HepG2 (cell line): ENCODE measurements around the gene MAJIN. TPM values are rescaled to one million over a fixed set of nuclear protein-coding genes. Genes with fewer than 3 reads are reported as not detected.

Experiments used
- GATAD2A ChIP-seq: IDR thresholded peaks from 2 replicates; pipeline ENCODE4 v1.6.1; 2016
- HMGA1 ChIP-seq: sonication (generic); formaldehyde crosslinking; conservative IDR thresholded peaks from 2 replicates; pipeline ENCODE4 v1.4.0; 2020; ENCODE audit warnings: missing genetic modification reagents
- IRF2 ChIP-seq: IDR thresholded peaks from 2 replicates; pipeline ENCODE4 v1.6.1; 2018; ENCODE audit warnings: missing genetic modification reagents, missing compliant biosample characterization
- LCORL ChIP-seq, 2 experiments: fragments of 450-650 bp in 1 of 2; sonication (generic) in 1 of 2; formaldehyde crosslinking in 1 of 2; IDR thresholded peaks; 2 replicates each; pipeline versions ENCODE4 v1.5.0 to v1.6.1; 2017 to 2020; ENCODE audit warnings: antibody characterized with exemption in 1 of 2, missing genetic modification reagents in 1 of 2
- MAFK ChIP-seq, 2 experiments: IDR thresholded peaks in 1 of 2; conservative IDR thresholded peaks in 1 of 2; 2 replicates each; pipeline ENCODE4 v1.6.1; 2011; ENCODE audit warnings: improper control_type of control experiment in 2 of 2, low read length in 2 of 2
- MATR3 ChIP-seq: sonication (generic); formaldehyde crosslinking; IDR thresholded peaks from 2 replicates; pipeline ENCODE4 v1.4.0; 2020; ENCODE audit warnings: missing genetic modification reagents
- PITX1 ChIP-seq: sonication (generic); formaldehyde crosslinking; IDR thresholded peaks from 2 replicates; pipeline ENCODE4 v1.5.1; 2020; ENCODE audit warnings: mild to moderate bottlenecking, missing genetic modification reagents
- RFX3 ChIP-seq: IDR thresholded peaks from 2 replicates; pipeline ENCODE4 v1.6.1; 2016; ENCODE audit warnings: missing biosample characterization, missing genetic modification reagents
- RNF2 ChIP-seq: fragments of 450-650 bp; conservative IDR thresholded peaks from 2 replicates; pipeline ENCODE4 v1.6.1; 2016; ENCODE audit warnings: low read depth
- SNAPC2 ChIP-seq: sonication (generic); formaldehyde crosslinking; IDR thresholded peaks from 2 replicates; pipeline ENCODE4 v1.8.1; 2022; ENCODE audit warnings: mild to moderate bottlenecking, missing genetic modification reagents
- SRSF9 ChIP-seq: fragments of 200-400 bp; formaldehyde crosslinking; IDR thresholded peaks from 2 replicates; pipeline ENCODE4 v1.6.1; 2018; ENCODE audit warnings: borderline replicate concordance, mild to moderate bottlenecking, low read depth, low read length; ENCODE audit not compliant: insufficient read depth, poor library complexity, severe bottlenecking
- ZBTB21 ChIP-seq: sonication (generic); formaldehyde crosslinking; IDR thresholded peaks from 2 replicates; pipeline ENCODE4 v1.4.0; 2020; ENCODE audit warnings: missing genetic modification reagents
- ZMYM4 ChIP-seq: sonication (generic); formaldehyde crosslinking; IDR thresholded peaks from 2 replicates; pipeline ENCODE4 v1.8.1; 2023; ENCODE audit warnings: mild to moderate bottlenecking, missing genetic modification reagents
- ZNF567 ChIP-seq: sonication (generic); formaldehyde crosslinking; IDR thresholded peaks from 2 replicates; pipeline ENCODE4 v1.8.1; 2023; ENCODE audit warnings: mild to moderate bottlenecking, missing genetic modification reagents, borderline replicate concordance
- ZNF687 ChIP-seq: sonication (generic); formaldehyde crosslinking; IDR thresholded peaks from 2 replicates; pipeline ENCODE4 v1.5.1; 2020; ENCODE audit warnings: mild to moderate bottlenecking, missing genetic modification reagents, moderate library complexity
- polyA plus RNA-seq, 8 experiments: library from polyadenylated mRNA; depleted of rRNA in 3 of 8; stranded (reverse) in 7 of 8; unstranded in 1 of 8; fragments of >200 nt; fragmentation: Illumina TruSeq in 4 of 8; extraction: Trizol in 4 of 8; gene quantifications; 2 replicates each; pipeline versions ENCODE4 v1.2.1 to v1.2.3, GENCODE V29; 2011 to 2016; ENCODE audit warnings: low read depth in 4 of 8, missing spikeins in 1 of 8, mixed read lengths in 1 of 8; ENCODE audit not compliant: insufficient read depth in 1 of 8
- total RNA-seq, 5 experiments: library from RNA; depleted of rRNA; stranded (reverse); fragments of >200 nt; fragmentation: Illumina TruSeq; extraction: Trizol; gene quantifications; 2 replicates each; pipeline ENCODE4 v1.2.3, GENCODE V29; 2016; ENCODE audit warnings: low read depth in 1 of 5
- TF ChIP-seq, protein P1 (sequence below): sonication (generic); formaldehyde crosslinking; IDR thresholded peaks from 2 replicates; pipeline ENCODE4 v1.4.0; 2020; ENCODE audit warnings: missing genetic modification reagents, borderline replicate concordance
- TF ChIP-seq, protein P2 (sequence below): sonication (generic); formaldehyde crosslinking; conservative IDR thresholded peaks from 2 replicates; pipeline ENCODE4 v1.8.0; 2022; ENCODE audit warnings: missing genetic modification reagents
- TF ChIP-seq, protein P3 (sequence below): sonication (generic); formaldehyde crosslinking; IDR thresholded peaks from 2 replicates; pipeline ENCODE4 v1.4.0; 2020; ENCODE audit warnings: missing genetic modification reagents, borderline replicate concordance
- TF ChIP-seq, protein P4 (sequence below): sonication (generic); formaldehyde crosslinking; IDR thresholded peaks from 2 replicates; pipeline ENCODE4 v1.5.1; 2020; ENCODE audit warnings: missing genetic modification reagents, mild to moderate bottlenecking, borderline replicate concordance
- TF ChIP-seq, protein P5 (sequence below): sonication (generic); formaldehyde crosslinking; IDR thresholded peaks from 2 replicates; pipeline ENCODE4 v1.8.1; 2023; ENCODE audit warnings: missing genetic modification reagents, mild to moderate bottlenecking, borderline replicate concordance

Gene MAJIN
- total and polyA plus RNA-seq, 2 of the 13 experiments (the other 11 are each of a cell fraction or from before 2014, with no cell fraction given), result not detected

DNA sequence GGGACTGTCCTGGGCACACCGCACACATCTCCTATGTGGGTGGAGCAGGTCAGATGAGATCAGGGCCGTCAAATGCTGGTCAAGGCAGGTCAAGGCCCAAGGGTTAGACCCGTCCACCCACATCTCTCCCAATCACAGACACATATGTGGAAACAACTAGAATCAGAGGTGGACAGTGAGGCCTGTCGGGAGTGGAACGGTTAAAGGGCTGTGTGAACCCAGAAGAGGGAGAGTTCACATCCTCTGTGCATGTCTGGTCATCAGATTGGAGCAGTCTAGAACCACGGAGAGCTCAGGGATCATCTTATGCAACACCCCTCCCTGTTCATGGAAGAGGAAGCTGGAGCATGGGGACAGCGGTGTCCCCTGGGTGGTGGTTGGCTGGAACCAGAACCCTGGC lies 47.9 kb upstream of the MAJIN start (continued):
- TF ChIP-seq PITX1 (CRISPR knock-in tag), result peak; percentile 54; the same call in 1 of the 2 replicates
- TF ChIP-seq RFX3 (CRISPR knock-in tag), result no peak
- TF ChIP-seq, protein P1, sequence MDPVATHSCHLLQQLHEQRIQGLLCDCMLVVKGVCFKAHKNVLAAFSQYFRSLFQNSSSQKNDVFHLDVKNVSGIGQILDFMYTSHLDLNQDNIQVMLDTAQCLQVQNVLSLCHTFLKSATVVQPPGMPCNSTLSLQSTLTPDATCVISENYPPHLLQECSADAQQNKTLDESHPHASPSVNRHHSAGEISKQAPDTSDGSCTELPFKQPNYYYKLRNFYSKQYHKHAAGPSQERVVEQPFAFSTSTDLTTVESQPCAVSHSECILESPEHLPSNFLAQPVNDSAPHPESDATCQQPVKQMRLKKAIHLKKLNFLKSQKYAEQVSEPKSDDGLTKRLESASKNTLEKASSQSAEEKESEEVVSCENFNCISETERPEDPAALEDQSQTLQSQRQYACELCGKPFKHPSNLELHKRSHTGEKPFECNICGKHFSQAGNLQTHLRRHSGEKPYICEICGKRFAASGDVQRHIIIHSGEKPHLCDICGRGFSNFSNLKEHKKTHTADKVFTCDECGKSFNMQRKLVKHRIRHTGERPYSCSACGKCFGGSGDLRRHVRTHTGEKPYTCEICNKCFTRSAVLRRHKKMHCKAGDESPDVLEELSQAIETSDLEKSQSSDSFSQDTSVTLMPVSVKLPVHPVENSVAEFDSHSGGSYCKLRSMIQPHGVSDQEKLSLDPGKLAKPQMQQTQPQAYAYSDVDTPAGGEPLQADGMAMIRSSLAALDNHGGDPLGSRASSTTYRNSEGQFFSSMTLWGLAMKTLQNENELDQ, result no peak
- TF ChIP-seq ZMYM4, result peak; percentile 58
- TF ChIP-seq RNF2, result no peak
- TF ChIP-seq MAFK (conservative IDR thresholded peaks at IDR 0.05 in 1 of 2, IDR thresholded peaks at IDR 0.05 in 1 of 2; ENCODE audit: low read length in 2 of 2), result no peak
- TF ChIP-seq ZNF567 (CRISPR knock-in tag), result no peak
- TF ChIP-seq, protein P2, sequence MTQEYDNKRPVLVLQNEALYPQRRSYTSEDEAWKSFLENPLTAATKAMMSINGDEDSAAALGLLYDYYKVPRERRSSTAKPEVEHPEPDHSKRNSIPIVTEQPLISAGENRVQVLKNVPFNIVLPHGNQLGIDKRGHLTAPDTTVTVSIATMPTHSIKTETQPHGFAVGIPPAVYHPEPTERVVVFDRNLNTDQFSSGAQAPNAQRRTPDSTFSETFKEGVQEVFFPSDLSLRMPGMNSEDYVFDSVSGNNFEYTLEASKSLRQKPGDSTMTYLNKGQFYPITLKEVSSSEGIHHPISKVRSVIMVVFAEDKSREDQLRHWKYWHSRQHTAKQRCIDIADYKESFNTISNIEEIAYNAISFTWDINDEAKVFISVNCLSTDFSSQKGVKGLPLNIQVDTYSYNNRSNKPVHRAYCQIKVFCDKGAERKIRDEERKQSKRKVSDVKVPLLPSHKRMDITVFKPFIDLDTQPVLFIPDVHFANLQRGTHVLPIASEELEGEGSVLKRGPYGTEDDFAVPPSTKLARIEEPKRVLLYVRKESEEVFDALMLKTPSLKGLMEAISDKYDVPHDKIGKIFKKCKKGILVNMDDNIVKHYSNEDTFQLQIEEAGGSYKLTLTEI (CRISPR knock-in tag), result no peak
- TF ChIP-seq, protein P3, sequence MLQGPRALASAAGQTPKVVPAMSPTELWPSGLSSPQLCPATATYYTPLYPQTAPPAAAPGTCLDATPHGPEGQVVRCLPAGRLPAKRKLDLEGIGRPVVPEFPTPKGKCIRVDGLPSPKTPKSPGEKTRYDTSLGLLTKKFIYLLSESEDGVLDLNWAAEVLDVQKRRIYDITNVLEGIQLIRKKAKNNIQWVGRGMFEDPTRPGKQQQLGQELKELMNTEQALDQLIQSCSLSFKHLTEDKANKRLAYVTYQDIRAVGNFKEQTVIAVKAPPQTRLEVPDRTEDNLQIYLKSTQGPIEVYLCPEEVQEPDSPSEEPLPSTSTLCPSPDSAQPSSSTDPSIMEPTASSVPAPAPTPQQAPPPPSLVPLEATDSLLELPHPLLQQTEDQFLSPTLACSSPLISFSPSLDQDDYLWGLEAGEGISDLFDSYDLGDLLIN, result no peak
- TF ChIP-seq, protein P4, sequence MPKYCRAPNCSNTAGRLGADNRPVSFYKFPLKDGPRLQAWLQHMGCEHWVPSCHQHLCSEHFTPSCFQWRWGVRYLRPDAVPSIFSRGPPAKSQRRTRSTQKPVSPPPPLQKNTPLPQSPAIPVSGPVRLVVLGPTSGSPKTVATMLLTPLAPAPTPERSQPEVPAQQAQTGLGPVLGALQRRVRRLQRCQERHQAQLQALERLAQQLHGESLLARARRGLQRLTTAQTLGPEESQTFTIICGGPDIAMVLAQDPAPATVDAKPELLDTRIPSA (CRISPR knock-in tag), result no peak
- no peak for TF ChIP-seq ZBTB21
- peak; percentile 68 for TF ChIP-seq ZNF687 (CRISPR knock-in tag)
- TF ChIP-seq MATR3 (CRISPR knock-in tag), result no peak
- TF ChIP-seq LCORL (IDR thresholded peaks at IDR 0.05), result no peak
- peak; percentile 78 for TF ChIP-seq LCORL (CRISPR knock-in tag; IDR thresholded peaks at IDR 0.05)
- TF ChIP-seq GATAD2A, result peak; percentile 62; the same call in 1 of the 2 replicates
- TF ChIP-seq, protein P5, sequence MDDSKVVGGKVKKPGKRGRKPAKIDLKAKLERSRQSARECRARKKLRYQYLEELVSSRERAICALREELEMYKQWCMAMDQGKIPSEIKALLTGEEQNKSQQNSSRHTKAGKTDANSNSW (CRISPR knock-in tag), result no peak
- 0 out of 2 replicates have a peak, but pooled peaks have one; percentile 45 for TF ChIP-seq IRF2 (CRISPR knock-in tag)
- TF ChIP-seq HMGA1, result no peak
- TF ChIP-seq SNAPC2 (CRISPR knock-in tag), result no peak
- TF ChIP-seq SRSF9, result no peak
